ENCODE measurements around the gene DDX5.
A peak's percentile ranks its signal among the peaks of the same experiment; 100 is the strongest.

The DDX5 gene

DNA sequence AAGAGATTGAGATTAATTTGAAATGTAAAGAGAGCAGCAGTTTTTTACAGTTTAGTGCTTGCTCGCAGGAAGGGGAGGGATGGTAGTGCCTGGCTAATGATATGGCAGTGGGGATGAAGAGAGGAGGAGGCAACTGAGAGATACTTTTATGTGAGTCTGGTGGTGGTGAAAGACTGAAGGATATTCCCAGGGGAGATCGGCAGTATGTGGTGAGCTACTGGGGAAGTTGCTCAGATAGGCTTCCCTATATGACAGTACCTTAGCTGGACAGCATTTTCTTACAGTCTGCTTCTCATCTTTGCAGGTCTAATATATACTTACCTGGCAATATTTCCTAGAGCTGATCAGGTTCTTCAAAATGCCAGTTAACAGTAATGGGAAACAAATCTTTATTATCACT lies 9.3 kb upstream of the DDX5 start:
- H3K36me3 ChIP-seq, result peaks cover 88% of the 10 kb centered on the region
- H3K4me2 ChIP-seq, result peak overlapping the region; percentile 64
- peaks cover 88% of the 10 kb centered on the region for H4K20me1 ChIP-seq
- no peaks in the 10 kb centered on the region for H3K9me3 ChIP-seq
- TF ChIP-seq Cebpa-rat (IDR thresholded peaks at IDR 0.05), result no peak
- H3K27ac ChIP-seq, result no peak overlapping the region
- peaks cover 20% of the 10 kb centered on the region for H3K4me1 ChIP-seq
- H3K27me3 ChIP-seq, result no peaks in the 10 kb centered on the region
- peak overlapping the region; percentile 6; the same call in 1 of the 2 replicates for H3K9ac ChIP-seq
- no peak overlapping the region for H3K4me3 ChIP-seq

DNA sequence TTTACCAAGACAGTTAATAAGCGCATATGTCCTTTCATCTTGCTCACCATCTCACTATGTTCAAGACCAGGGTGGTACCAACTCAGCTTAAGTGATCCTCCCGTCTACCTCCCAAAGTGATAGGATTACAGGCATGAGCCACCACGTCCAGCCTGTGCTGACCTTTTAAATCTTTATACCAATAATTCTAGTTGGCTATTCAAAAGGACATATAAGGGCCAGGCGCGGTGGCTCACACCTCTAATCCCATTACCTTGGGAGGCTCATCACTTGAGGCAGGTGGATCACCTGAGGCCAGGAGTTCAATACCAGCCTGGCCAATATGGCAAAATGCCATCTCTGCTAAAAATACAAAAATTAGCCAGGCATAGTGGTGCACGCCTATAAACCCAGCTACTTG lies 3.1 kb upstream of the DDX5 start:
- H3K4me3 ChIP-seq, result no peak overlapping the region
- H3K9ac ChIP-seq, result no peak overlapping the region
- peaks cover 60% of the 10 kb centered on the region for H3K36me3 ChIP-seq
- H3K4me2 ChIP-seq, result peak overlapping the region; percentile 23
- peaks cover 84% of the 10 kb centered on the region for H4K20me1 ChIP-seq
- no peaks in the 10 kb centered on the region for H3K27me3 ChIP-seq
- H3K4me1 ChIP-seq, result peaks cover 25% of the 10 kb centered on the region
- no peak for TF ChIP-seq Cebpa-rat (IDR thresholded peaks at IDR 0.05)
- H3K9me3 ChIP-seq, result no peaks in the 10 kb centered on the region
- H3K27ac ChIP-seq, result no peak overlapping the region

DNA sequence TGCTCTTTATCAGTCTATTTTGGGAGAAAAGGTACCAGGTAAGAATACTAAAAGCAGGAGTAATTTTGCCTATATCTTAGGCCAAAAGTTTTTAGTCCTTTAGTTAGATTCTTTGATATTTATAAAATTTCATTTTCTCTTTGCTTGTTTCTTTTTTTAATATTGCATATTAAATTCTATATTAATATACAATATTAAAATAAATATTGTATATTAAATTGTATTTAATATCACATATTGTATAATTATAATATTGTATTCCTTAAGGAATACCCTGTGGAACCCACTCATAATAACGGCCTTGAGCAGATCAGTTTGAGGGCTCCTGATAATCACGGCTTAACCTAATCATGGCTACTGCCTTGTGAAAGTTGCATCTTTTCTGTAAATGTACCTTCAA lies 2.6 kb upstream of the DDX5 start:
- Histone ChIP-seq H3K4me1 (peaks cover 26% of the 10 kb centered on the region), H3K9ac (peak overlapping the region; percentile 100), H3K9me3 (no peaks in the 10 kb centered on the region), H3K27me3 (no peaks in the 10 kb centered on the region), H4K20me1 (peaks cover 84% of the 10 kb centered on the region), H3K4me3 (peak overlapping the region; percentile 89), H3K4me2 (peak overlapping the region; percentile 86), H3K27ac (no peak overlapping the region), H3K36me3 (peaks cover 63% of the 10 kb centered on the region)
- TF ChIP-seq Cebpa-rat (IDR thresholded peaks at IDR 0.05), result no peak

DNA sequence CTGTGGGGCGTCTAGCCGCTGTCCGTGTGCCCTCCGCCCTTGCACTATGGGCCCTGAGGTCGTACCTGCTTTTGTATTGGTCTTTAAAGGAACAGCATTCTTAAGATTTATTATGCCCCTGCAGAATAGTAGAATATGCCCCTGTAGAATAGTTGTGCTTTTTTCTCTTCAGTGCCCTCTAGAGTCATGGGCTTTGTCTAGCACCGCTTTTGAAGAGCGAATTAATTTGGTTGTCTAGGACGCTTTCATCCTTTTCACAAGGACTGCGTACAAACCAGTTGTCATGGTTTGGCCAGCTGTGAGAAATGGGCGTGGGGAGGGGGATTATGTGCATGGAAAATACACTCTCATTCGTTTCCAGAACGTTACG lies 1.3 kb upstream of the DDX5 start:
- Histone ChIP-seq H4K20me1 (peaks cover 85% of the 10 kb centered on the region), H3K4me3 (peak overlapping the region; percentile 89), H3K27ac (peak overlapping the region; percentile 100), H3K36me3 (peaks cover 63% of the 10 kb centered on the region), H3K9ac (peak overlapping the region; percentile 100), H3K4me1 (peaks cover 39% of the 10 kb centered on the region), H3K4me2 (peak overlapping the region; percentile 86), H3K9me3 (no peaks in the 10 kb centered on the region), H3K27me3 (no peaks in the 10 kb centered on the region)
- no peak for TF ChIP-seq Cebpa-rat (IDR thresholded peaks at IDR 0.05)

DNA sequence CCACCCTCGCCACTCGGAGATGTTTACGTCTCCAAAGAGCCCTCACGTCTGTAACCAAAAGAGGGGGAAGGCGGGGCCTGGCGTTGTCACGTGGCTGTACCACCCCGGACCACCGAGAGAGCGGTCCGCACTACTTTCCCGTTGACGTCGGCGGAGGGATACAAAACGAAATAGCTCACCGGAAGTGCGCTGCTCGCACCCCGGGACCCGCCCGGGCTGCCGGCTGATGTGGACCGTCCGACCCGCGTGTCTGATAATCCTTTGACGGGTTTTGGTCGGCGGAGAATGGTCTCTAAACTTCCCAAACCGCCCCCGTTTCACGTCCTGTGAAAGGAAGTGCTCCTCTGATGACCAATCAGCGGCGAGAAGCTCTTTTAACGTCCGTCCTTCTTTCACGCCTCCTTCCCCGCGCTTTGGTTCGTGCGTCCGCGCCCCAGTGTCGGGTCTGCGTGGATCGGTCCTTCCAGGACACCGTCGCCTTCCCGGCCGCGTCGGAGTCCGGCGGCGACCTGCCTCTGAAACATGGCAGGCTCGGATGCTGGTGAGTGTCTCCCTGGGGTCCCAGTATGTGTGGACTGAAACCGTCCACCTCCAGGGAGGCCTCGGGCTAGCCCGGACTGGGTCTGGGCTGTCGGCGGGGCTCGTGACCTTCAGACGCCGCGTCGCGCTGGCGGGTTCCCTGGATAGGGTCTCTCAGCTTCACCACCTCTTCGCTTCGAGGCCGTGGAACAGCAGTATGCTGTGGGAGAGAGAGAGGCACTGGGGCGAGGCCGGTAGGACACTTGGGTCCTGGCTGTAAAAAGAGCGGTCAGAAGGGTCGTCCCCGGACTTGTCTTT lies 705 bp upstream of the DDX5 start, which contains the start of gene CEP95:
TSS of gene CEP95 (plus strand) at position 402 of the 837 bp plus-strand sequence. CDS start at position 523, 121 bp downstream.
- Histone ChIP-seq H4K20me1 (peaks cover 86% of the 10 kb centered on the region), H3K36me3 (peaks cover 65% of the 10 kb centered on the region), H3K4me1 (peaks cover 45% of the 10 kb centered on the region)

DNA sequence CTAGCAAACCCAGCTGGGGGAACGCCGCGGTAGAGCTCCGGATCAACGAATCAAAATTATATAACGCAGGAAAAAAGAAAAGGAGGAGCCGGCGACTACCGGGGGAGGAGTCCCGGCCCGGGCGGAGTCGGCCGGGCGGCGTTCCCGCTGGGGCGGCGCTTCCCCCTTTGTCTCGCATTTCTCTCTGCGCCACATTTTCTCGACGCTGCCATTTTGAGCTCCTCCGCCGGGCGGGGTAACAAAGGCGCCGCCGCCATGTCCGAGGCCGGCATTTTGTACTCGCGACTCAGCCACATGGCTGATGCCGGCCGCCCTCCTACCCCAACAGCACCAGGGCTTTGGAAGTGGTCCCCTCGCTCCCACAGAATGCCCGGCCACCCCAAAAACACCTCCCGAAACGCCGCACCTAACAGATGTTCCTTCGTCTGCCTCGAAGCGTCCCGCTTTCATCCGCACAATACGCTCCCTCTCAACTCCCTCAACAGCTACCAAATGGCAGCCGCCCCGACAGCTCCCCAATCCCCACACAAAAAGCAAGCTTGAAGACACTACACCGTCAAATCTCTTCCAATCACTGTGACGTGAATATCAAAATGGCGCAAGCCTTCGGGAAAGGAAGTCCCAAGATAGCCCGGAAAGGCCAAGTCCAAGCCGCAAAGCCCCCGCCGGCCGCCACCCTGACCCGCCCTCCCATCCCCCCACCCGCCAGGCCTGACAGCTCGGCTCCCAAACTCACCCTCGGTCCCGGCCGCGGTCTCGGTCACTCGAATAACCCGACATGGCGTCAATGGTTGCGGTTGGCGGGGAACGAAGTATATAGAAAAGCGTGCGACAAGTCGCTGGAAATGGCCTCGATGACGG lies 519 bp downstream of the DDX5 start:
- peak overlapping the region; percentile 100 for H3K27ac ChIP-seq
- no peak for TF ChIP-seq Cebpa-rat (IDR thresholded peaks at IDR 0.05)
- H3K4me2 ChIP-seq, result peak overlapping the region; percentile 76
- H3K9ac ChIP-seq, result peak overlapping the region; percentile 100
- peaks cover 57% of the 10 kb centered on the region for H3K4me1 ChIP-seq
- H3K36me3 ChIP-seq, result peaks cover 65% of the 10 kb centered on the region
- H3K27me3 ChIP-seq, result no peaks in the 10 kb centered on the region
- H3K4me3 ChIP-seq, result peak overlapping the region; percentile 89
- no peaks in the 10 kb centered on the region for H3K9me3 ChIP-seq
- H4K20me1 ChIP-seq, result peaks cover 87% of the 10 kb centered on the region

More for the DNA sequence above, 705 bp upstream of the DDX5 start, which contains the start of gene CEP95:
- peak within 1 kb of the TSS; percentile 86 for H3K4me2 ChIP-seq
- H3K27ac ChIP-seq, result peak within 1 kb of the TSS; percentile 100
- H3K27me3 ChIP-seq, result no peaks in the 10 kb centered on the region
- H3K9me3 ChIP-seq, result no peaks in the 10 kb centered on the region
- peak within 1 kb of the TSS; percentile 89 for H3K4me3 ChIP-seq
- H3K9ac ChIP-seq, result peak within 1 kb of the TSS; percentile 100
- TF ChIP-seq Cebpa-rat (IDR thresholded peaks at IDR 0.05), result no peak

DNA sequence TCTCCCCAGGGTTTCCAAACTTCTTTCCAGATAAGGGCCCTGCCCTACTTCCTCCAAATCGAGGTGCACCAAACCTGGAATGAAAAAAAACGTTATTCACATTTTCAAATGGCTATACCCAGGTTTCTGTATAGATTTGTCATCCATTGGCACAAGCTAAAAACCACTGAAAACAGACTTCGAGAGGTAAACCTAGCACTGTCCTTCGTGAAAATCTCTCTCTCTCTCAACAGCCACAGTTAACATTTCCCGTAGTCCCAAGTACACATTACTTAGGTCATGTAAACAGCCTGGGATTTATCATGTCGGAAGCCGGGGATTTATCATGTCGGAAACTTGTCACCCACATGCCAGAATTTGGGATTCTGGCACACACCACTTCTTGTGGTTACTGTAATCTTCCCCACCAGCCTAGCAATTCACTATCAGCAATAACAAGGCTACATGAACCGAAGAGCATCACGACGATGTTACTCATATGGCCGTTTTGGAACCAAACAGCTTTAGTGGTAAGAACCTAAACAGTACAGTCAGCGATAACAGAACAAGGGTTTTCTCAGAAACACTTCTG lies 1.2 kb downstream of the DDX5 start:
- H4K20me1 ChIP-seq, result peaks cover 87% of the 10 kb centered on the region
- TF ChIP-seq Cebpa-rat (IDR thresholded peaks at IDR 0.05), result no peak
- peak overlapping the region; percentile 89 for H3K4me3 ChIP-seq
- peak overlapping the region; percentile 100 for H3K27ac ChIP-seq
- H3K4me2 ChIP-seq, result peak overlapping the region; percentile 76
- peaks cover 64% of the 10 kb centered on the region for H3K4me1 ChIP-seq
- no peaks in the 10 kb centered on the region for H3K9me3 ChIP-seq
- H3K27me3 ChIP-seq, result no peaks in the 10 kb centered on the region
- peak overlapping the region; percentile 100 for H3K9ac ChIP-seq
- peaks cover 65% of the 10 kb centered on the region for H3K36me3 ChIP-seq

DNA sequence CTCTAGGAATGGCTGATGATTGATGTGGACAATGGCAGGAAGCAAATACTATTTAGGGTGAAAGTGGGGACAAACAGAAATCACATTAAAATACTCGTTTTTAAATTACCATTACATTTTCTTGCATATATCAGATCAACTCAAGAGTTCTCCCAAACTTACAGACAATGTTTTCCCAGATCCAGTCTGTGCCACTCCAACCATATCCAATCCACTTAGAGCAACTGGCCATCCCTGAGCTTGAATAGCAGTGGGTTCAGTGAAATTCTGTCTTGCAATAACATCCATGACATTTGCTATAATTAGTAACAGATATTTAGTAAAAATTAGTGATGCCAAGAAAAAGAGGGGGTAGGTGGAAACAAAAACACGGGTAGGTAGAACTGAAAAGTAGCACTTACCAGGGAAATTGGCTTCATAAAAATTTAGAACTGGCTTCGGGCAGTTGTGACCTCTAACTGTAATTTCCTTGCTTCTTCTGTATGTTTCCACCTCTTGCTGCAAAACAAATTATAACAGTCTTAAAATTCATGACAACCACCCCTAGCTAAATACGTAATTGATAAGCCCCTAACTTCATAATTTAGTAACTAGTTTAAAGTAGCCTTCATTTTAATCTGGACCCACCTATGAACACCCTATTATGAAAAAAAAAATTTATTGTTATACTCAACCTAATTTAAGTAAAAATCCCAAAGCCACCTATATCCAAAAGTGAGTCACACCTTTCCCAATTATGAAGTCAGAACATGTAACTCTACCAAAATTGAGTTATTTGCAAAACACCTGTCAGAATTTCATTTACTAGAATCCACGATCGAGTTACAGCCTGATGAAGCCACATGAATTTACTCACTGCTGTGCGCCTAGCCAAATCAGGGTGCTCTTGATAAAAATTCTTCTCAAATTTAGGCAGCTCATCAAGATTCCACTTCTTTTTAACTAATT lies 2.0 kb downstream of the DDX5 start:
- H3K4me2 ChIP-seq, result peak overlapping the region; percentile 76
- H4K20me1 ChIP-seq, result peaks cover 87% of the 10 kb centered on the region
- peak overlapping the region; percentile 100; the same call in 1 of the 2 replicates for H3K27ac ChIP-seq
- H3K9ac ChIP-seq, result peak overlapping the region; percentile 100
- H3K27me3 ChIP-seq, result no peaks in the 10 kb centered on the region
- H3K4me3 ChIP-seq, result peak overlapping the region; percentile 89
- H3K36me3 ChIP-seq, result peaks cover 65% of the 10 kb centered on the region
- TF ChIP-seq Cebpa-rat (IDR thresholded peaks at IDR 0.05), result no peak
- H3K9me3 ChIP-seq, result no peaks in the 10 kb centered on the region
- peaks cover 66% of the 10 kb centered on the region for H3K4me1 ChIP-seq
